NCI-H1105 treated with DMSO at 0.1 percent for 48 hours (cell line): Measurements from ENCODE around the gene RAD23B.

Experiments used
- DNase-seq: peaks from one replicate; lab custom pipeline; 2025; lab: John Stamatoyannopoulos, UW

The RAD23B gene

GRCh38 chr9:107378006-107378405, 94.9 kb downstream of the RAD23B start:
- DNase-seq = no peak
